Activated naive CD8-positive, alpha-beta T cell (primary cell): Measurements from ENCODE around the gene EVI5L.
"Not testable (repeated sequence)": the region's sequence is repeated elsewhere in the genome, so short reads cannot be mapped to it uniquely, and the experiment has no call there.

ENCODE experiments used
- H3K27ac Mint-ChIP-seq: one replicate; pipeline ENCODE4 v1.8.0; 2021; ENCODE audit warnings: mixed read lengths
- H3K27me3 Mint-ChIP-seq: one replicate; pipeline ENCODE4 v1.8.0; 2021; ENCODE audit warnings: mixed read lengths
- H3K36me3 Mint-ChIP-seq: one replicate; pipeline ENCODE4 v1.8.0; 2021; ENCODE audit warnings: mixed read lengths
- H3K4me1 Mint-ChIP-seq: one replicate; pipeline ENCODE4 v1.8.0; 2021; ENCODE audit warnings: low read depth, mixed read lengths
- H3K4me3 Mint-ChIP-seq: one replicate; pipeline ENCODE4 v1.8.0; 2021; ENCODE audit warnings: mild to moderate bottlenecking, mixed read lengths
- H3K9me3 Mint-ChIP-seq: one replicate; pipeline ENCODE4 v1.8.0; 2021; ENCODE audit warnings: low read depth, mixed read lengths

EVI5L gene

GRCh38 chr19:7857727-7858108, 27.7 kb downstream of the EVI5L start:
- Mint-ChIP-seq H3K9me3 (no peaks in the 10 kb centered on the region), H3K36me3 (no peaks in the 10 kb centered on the region), H3K27ac (no peak overlapping the region), H3K4me1 (peaks cover 10% of the 10 kb centered on the region), H3K4me3 (no peak overlapping the region), H3K27me3 (no peaks in the 10 kb centered on the region)

GRCh38 chr19:7858109-7858770, 28.2 kb downstream of the EVI5L start:
- Mint-ChIP-seq H3K27me3 (no peaks in the 10 kb centered on the region), H3K27ac (no peak overlapping the region), H3K4me1 (peaks cover 7% of the 10 kb centered on the region), H3K36me3 (no peaks in the 10 kb centered on the region), H3K9me3 (no peaks in the 10 kb centered on the region), H3K4me3 (no peak overlapping the region)

GRCh38 chr19:7859087-7859486, 29.1 kb downstream of the EVI5L start:
- not testable (repeated sequence) for H3K27me3 Mint-ChIP-seq, H3K9me3 Mint-ChIP-seq, H3K4me3 Mint-ChIP-seq, H3K36me3 Mint-ChIP-seq, H3K27ac Mint-ChIP-seq, H3K4me1 Mint-ChIP-seq

- H3K9me3 Mint-ChIP-seq: no peaks in the 10 kb centered on the region
- no peak overlapping the region for H3K4me3 Mint-ChIP-seq
- H3K27ac Mint-ChIP-seq: no peak overlapping the region
- no peaks in the 10 kb centered on the region for H3K36me3 Mint-ChIP-seq
- H3K4me1 Mint-ChIP-seq: peaks cover 12% of the 10 kb centered on the region
- no peaks in the 10 kb centered on the region for H3K27me3 Mint-ChIP-seq
Measured at GRCh38 chr19:7859831-7860713, 30.1 kb downstream of the EVI5L start.

GRCh38 chr19:7860714-7861618, 30.9 kb downstream of the EVI5L start:
- H3K27me3 Mint-ChIP-seq: no peaks in the 10 kb centered on the region
- H3K27ac Mint-ChIP-seq: no peak overlapping the region
- no peaks in the 10 kb centered on the region for H3K9me3 Mint-ChIP-seq
- peaks cover 16% of the 10 kb centered on the region for H3K4me1 Mint-ChIP-seq
- no peaks in the 10 kb centered on the region for H3K36me3 Mint-ChIP-seq
- H3K4me3 Mint-ChIP-seq: peak overlapping the region; percentile 13

GRCh38 chr19:7861619-7862412, 31.8 kb downstream of the EVI5L start:
- H3K36me3 Mint-ChIP-seq: no peaks in the 10 kb centered on the region
- H3K9me3 Mint-ChIP-seq: no peaks in the 10 kb centered on the region
- H3K4me1 Mint-ChIP-seq: peaks cover 16% of the 10 kb centered on the region
- H3K27ac Mint-ChIP-seq: no peak overlapping the region
- H3K27me3 Mint-ChIP-seq: no peaks in the 10 kb centered on the region
- peak overlapping the region; percentile 66 for H3K4me3 Mint-ChIP-seq

- Mint-ChIP-seq H3K27ac (no peak overlapping the region), H3K9me3 (no peaks in the 10 kb centered on the region), H3K4me3 (peak overlapping the region; percentile 66), H3K27me3 (no peaks in the 10 kb centered on the region), H3K36me3 (no peaks in the 10 kb centered on the region), H3K4me1 (peaks cover 16% of the 10 kb centered on the region)
Measured at GRCh38 chr19:7862413-7862951, 32.5 kb downstream of the EVI5L start.

GRCh38 chr19:7863157-7863970, 33.3 kb downstream of the EVI5L start:
- peak overlapping the region; percentile 17 for H3K4me3 Mint-ChIP-seq
- H3K36me3 Mint-ChIP-seq: no peaks in the 10 kb centered on the region
- H3K27me3 Mint-ChIP-seq: no peaks in the 10 kb centered on the region
- H3K4me1 Mint-ChIP-seq: peaks cover 19% of the 10 kb centered on the region
- no peak overlapping the region for H3K27ac Mint-ChIP-seq
- no peaks in the 10 kb centered on the region for H3K9me3 Mint-ChIP-seq

- H3K27ac Mint-ChIP-seq: no peak overlapping the region
- H3K4me1 Mint-ChIP-seq: peaks cover 22% of the 10 kb centered on the region
- peak overlapping the region; percentile 17 for H3K4me3 Mint-ChIP-seq
- no peaks in the 10 kb centered on the region for H3K27me3 Mint-ChIP-seq
- no peaks in the 10 kb centered on the region for H3K36me3 Mint-ChIP-seq
- no peaks in the 10 kb centered on the region for H3K9me3 Mint-ChIP-seq
Measured at GRCh38 chr19:7863971-7864689, 34.1 kb downstream of the EVI5L start.

- H3K27ac Mint-ChIP-seq: no peak overlapping the region
- no peak overlapping the region for H3K4me3 Mint-ChIP-seq
- H3K4me1 Mint-ChIP-seq: peaks cover 22% of the 10 kb centered on the region
- no peaks in the 10 kb centered on the region for H3K36me3 Mint-ChIP-seq
- H3K27me3 Mint-ChIP-seq: no peaks in the 10 kb centered on the region
- H3K9me3 Mint-ChIP-seq: no peaks in the 10 kb centered on the region
Measured at GRCh38 chr19:7864690-7865074, 34.7 kb downstream of the EVI5L start.

- no peaks in the 10 kb centered on the region for H3K27me3 Mint-ChIP-seq
- H3K27ac Mint-ChIP-seq: no peak overlapping the region
- H3K9me3 Mint-ChIP-seq: no peaks in the 10 kb centered on the region
- no peak overlapping the region for H3K4me3 Mint-ChIP-seq
- no peaks in the 10 kb centered on the region for H3K36me3 Mint-ChIP-seq
- peaks cover 24% of the 10 kb centered on the region for H3K4me1 Mint-ChIP-seq
Measured at GRCh38 chr19:7865262-7865911, 35.4 kb downstream of the EVI5L start.

- H3K9me3 Mint-ChIP-seq: no peaks in the 10 kb centered on the region
- H3K27ac Mint-ChIP-seq: no peak overlapping the region
- peaks cover 27% of the 10 kb centered on the region for H3K4me1 Mint-ChIP-seq
- no peak overlapping the region for H3K4me3 Mint-ChIP-seq
- no peaks in the 10 kb centered on the region for H3K27me3 Mint-ChIP-seq
- H3K36me3 Mint-ChIP-seq: no peaks in the 10 kb centered on the region
Measured at GRCh38 chr19:7866399-7867091, 36.5 kb downstream of the EVI5L start.
